Putamen (tissue), 1 donor: ENCODE data around the gene NOP53.
A peak's percentile ranks its signal among the peaks of the same experiment; 100 is the strongest.

Experiments
- DNase-seq: peaks from one replicate; pipeline ENCODE4 v3.0.0-alpha.2; 2016; ENCODE audit warnings: low spot score

The NOP53 gene

GRCh38 chr19:47805313-47805712, 60.0 kb downstream of the NOP53 start:
- peak; percentile 40 for DNase-seq

- DNase-seq = no peak
These were observed 61.1 kb downstream of the NOP53 start for GRCh38 chr19:47806435-47806834.
